HAP-1 (cell line): ENCODE measurements around the gene ZNF397.

Source experiments
- DNase-seq, 2 experiments: peaks; one replicate each; pipeline ENCODE4 v3.0.0-alpha.2; 2016 to 2020; ENCODE audit warnings: low spot score in 2 of 2
- H3K27me3 ChIP-seq: fragments of 250-450 bp; sonication (Bioruptor Pico); 2 replicates; pipeline ENCODE4 v1.5.1; 2020; ENCODE audit warnings: low read depth, mild to moderate bottlenecking, moderate library complexity
- H3K36me3 ChIP-seq: fragments of 250-450 bp; sonication (Bioruptor Pico); replicated peaks from 2 replicates; pipeline ENCODE4 v1.5.1; 2020; ENCODE audit warnings: mild to moderate bottlenecking
- H3K4me1 ChIP-seq: fragments of 250-450 bp; sonication (Bioruptor Pico); 2 replicates; pipeline ENCODE4 v1.5.1; 2020; ENCODE audit warnings: mild to moderate bottlenecking
- H3K4me3 ChIP-seq: fragments of 250-450 bp; sonication (Bioruptor Pico); 2 replicates; pipeline ENCODE4 v1.5.1; 2020; ENCODE audit warnings: mild to moderate bottlenecking, moderate library complexity
- H3K9me3 ChIP-seq: fragments of 250-450 bp; sonication (Bioruptor Pico); 2 replicates; pipeline ENCODE4 v1.5.1; 2020; ENCODE audit warnings: mild to moderate bottlenecking, moderate library complexity
- in situ Hi-C: fragments of 300-500 bp; cut with MboI; formaldehyde crosslinking; loops from 3 replicates; pipeline ENCODE4 v1.14.3; 2020; ENCODE audit warnings: low sequenced_read_pairs, inconsistent platforms, mixed read lengths

ZNF397 gene

DNA sequence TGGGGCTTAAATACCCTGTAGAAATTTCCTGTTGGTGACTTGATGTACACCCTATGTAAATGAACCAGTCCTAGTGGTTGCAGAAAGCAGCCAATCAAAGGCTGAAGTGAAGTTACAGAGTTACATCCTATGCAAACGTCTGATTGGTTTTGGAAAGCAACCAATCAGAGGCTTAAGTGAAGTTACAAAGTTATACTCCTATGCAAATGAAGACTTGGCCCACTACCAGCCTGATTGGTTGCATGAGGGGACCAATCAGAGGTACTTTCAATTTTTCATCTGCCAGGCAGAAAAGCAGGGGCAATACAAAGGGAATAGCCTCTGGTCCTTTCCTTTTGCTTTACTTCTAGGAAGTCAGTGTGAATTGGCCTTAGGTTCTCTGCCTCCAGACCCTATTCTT lies 13.6 kb upstream of the ZNF397 start:
- Histone ChIP-seq H3K36me3 (no peaks in the 10 kb centered on the region), H3K4me3 (no peak overlapping the region), H3K4me1 (peaks cover 3% of the 10 kb centered on the region; the same call in 1 of the 2 replicates), H3K27me3 (no peaks in the 10 kb centered on the region; the same call in 1 of the 2 replicates), H3K9me3 (no peaks in the 10 kb centered on the region)
- DNase-seq, result no peak
- in situ Hi-C loops, result no loop called here

DNA sequence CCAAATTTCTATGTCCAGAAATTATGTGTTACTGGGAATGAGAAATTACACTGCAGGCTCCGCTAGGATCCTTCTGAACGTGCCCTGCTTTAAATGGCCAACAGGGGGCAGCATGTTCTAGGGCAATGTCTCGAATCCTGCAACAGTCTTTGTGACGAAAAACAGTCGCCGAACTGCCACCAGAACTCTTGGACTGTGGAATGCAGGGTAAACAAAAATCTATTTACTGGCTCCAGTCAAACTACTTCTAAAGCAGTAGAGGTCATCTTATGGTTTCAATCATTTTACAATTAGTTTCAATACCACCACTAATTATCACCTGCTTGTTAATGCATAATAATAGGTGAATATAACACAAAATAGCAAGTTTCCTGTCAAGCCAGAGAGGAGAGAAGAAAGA lies 9.8 kb upstream of the ZNF397 start:
- Histone ChIP-seq H3K36me3 (no peaks in the 10 kb centered on the region), H3K4me1 (peaks cover 3% of the 10 kb centered on the region; the same call in 1 of the 2 replicates), H3K27me3 (peaks cover 6% of the 10 kb centered on the region), H3K4me3 (no peak overlapping the region), H3K9me3 (no peaks in the 10 kb centered on the region)
- peak; percentile 73 to 85 for DNase-seq
- in situ Hi-C loops, result no loop called here

DNA sequence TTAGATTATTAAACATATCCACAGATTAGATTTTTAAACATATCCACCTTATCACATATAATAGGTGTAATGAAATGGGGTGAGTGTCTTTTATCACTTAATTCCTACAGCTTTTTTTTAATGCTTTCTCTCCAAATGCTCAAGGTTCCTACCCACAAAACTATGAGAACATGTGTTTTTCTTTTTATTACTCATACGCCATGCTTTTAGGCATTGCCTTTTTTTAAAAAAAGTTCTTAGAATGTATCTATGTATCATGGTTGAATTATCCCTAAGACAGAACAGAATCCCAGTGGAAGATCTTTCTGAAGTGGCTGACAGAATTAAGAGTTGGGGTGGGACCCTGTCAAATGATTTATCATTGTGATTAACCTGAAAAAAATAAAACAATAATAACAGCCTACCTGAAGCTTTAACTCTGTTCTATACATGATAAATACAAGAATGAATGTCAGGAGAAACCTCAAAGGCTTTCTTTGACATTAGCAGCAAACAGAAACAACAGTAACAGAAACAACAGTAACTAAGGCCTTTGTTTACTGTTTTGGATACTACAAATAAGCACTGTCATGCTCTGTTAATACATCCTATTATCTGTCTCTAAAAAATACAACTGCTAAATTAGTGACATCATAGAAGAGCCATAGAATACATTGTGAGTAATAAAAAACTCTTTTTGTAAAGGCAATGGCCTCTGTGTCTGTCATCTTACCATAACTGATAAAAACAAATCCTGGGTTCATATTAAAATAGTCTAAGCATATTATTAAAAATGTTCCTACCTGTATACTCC lies 4.1 kb upstream of the ZNF397 start:
- no peak for DNase-seq
- Histone ChIP-seq H3K4me3 (no peak overlapping the region), H3K4me1 (0 out of 2 replicates have a peak, but pooled peaks cover 4% of the 10 kb centered on the region), H3K9me3 (no peaks in the 10 kb centered on the region), H3K36me3 (no peaks in the 10 kb centered on the region), H3K27me3 (peaks cover 6% of the 10 kb centered on the region)
- in situ Hi-C loops, result no loop called here

DNA sequence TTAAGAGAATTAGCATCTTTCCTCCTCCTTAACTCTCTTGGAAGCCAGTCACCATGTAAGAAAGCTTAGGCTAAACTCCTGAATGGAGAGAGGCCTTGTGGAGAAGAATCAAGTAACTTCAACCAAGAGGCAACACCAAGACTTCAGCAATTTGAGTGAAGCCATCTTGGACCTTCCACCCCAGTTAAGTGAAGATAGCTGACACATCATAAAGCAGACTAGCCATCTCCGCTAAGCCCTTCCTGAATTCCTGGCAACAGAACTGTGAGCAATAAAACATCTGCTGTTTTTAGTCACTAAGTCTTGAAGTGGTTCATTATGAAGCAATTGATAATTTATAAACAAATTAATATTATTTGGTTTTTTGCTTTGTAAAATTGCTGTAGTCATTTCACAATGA lies 1.5 kb upstream of the ZNF397 start:
- no peak for DNase-seq
- Histone ChIP-seq H3K4me1 (0 out of 2 replicates have a peak, but pooled peaks cover 4% of the 10 kb centered on the region), H3K4me3 (no peak overlapping the region), H3K36me3 (peaks cover 20% of the 10 kb centered on the region), H3K9me3 (no peaks in the 10 kb centered on the region), H3K27me3 (peaks cover 2% of the 10 kb centered on the region)
- in situ Hi-C loops, result no loop called here

DNA sequence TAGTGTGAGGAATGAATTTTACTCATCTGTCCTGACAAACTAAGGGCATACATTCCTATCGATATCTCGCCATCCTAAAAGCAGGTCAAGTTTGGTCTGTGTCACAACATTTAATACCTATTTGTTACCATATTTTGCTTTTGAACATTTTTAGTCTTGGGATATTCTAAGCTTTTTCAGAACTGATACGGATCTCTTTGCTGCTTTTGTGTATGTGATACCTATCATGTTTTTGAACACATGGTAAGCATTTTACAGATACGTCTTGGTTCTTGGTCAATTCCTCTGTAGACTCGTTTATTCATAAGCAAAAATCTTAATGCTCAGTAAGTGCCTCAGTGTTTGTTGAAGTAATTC lies 592 bp downstream of the ZNF397 start:
- Histone ChIP-seq H3K27me3 (no peaks in the 10 kb centered on the region), H3K9me3 (no peaks in the 10 kb centered on the region), H3K4me3 (peak overlapping the region; percentile 67), H3K36me3 (peaks cover 39% of the 10 kb centered on the region), H3K4me1 (0 out of 2 replicates have a peak, but pooled peaks cover 4% of the 10 kb centered on the region)
- in situ Hi-C loops, result no loop called here
- DNase-seq, result no peak

DNA sequence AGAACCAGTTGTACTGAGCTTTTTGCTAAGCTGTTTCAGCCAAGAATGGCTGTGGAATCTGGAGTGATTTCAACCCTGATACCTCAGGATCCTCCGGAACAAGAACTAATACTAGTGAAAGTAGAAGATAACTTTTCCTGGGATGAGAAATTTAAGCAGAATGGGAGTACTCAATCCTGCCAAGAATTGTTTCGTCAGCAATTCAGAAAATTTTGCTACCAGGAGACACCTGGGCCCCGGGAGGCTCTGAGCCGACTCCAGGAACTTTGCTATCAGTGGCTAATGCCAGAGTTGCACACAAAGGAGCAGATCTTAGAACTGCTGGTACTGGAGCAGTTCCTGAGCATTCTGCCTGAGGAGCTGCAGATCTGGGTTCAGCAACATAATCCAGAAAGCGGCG lies 1.6 kb downstream of the ZNF397 start:
- in situ Hi-C loops, result no loop called here
- no peak for DNase-seq
- Histone ChIP-seq H3K4me3 (no peak overlapping the region), H3K27me3 (no peaks in the 10 kb centered on the region), H3K4me1 (0 out of 2 replicates have a peak, but pooled peaks cover 4% of the 10 kb centered on the region), H3K36me3 (peaks cover 48% of the 10 kb centered on the region), H3K9me3 (no peaks in the 10 kb centered on the region)

DNA sequence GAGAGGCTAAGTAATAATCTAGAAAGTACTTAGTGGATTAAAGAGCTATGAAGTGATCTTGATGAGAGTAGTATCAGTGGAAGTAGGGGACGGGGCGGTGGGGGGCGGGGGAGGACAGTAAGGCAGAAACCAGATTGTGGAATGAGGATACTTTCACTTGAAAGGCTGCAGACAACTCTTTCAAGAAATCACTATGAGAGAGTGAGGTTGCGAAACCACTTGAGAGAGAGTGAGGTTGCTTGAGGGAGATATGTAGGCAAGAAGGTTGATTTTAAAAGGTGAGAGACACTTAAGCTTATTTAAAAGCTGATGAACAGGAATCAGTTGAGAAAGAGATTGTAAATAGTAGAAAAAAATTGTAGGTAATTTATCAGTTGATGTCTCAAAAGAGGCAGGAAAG lies 3.8 kb downstream of the ZNF397 start:
- DNase-seq, result no peak
- Histone ChIP-seq H3K36me3 (peaks cover 62% of the 10 kb centered on the region), H3K9me3 (no peaks in the 10 kb centered on the region), H3K4me3 (no peak overlapping the region), H3K27me3 (no peaks in the 10 kb centered on the region), H3K4me1 (0 out of 2 replicates have a peak, but pooled peaks cover 4% of the 10 kb centered on the region)
- in situ Hi-C loops, result no loop called here

DNA sequence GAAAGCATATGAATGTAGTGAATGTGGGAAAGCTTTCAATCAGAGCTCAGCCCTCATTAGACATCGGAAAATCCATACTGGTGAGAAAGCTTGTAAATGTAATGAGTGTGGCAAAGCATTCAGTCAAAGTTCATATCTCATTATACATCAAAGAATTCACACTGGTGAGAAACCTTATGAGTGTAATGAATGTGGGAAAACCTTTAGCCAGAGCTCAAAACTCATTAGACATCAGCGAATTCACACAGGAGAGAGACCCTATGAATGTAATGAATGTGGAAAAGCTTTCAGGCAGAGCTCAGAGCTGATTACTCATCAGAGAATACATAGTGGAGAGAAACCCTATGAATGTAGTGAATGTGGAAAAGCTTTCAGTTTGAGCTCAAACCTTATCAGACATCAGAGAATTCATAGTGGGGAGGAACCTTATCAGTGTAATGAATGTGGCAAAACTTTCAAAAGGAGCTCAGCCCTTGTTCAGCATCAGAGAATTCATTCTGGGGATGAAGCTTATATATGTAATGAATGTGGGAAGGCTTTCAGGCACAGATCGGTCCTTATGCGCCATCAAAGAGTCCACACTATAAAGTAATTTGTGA lies 5.0 kb downstream of the ZNF397 start:
- peaks cover 65% of the 10 kb centered on the region for H3K36me3 ChIP-seq
- no peaks in the 10 kb centered on the region for H3K4me1 ChIP-seq
- no peaks in the 10 kb centered on the region for H3K9me3 ChIP-seq
- no peaks in the 10 kb centered on the region for H3K27me3 ChIP-seq
- H3K4me3 ChIP-seq, result no peak overlapping the region
- in situ Hi-C loops, result no loop called here
- no peak for DNase-seq

DNA sequence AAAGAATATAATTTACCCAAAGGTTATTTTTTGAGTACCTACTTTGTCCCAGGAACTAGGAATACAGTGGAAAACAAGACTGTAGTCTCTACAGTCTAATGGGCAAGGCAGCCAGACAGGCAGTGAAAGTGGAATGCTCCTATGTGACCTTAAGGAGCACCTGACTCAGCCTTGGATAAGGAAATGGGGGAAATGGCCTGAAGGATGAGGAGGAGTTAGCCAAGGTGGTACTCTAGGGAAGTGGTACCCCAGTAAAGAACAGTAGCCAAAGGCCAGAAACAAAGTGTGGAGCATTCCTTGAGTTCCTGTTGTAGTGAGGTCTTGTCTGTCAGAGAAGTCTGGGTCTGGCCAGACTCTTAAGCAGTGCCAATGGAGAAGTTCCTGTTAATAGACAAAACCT lies 6.0 kb downstream of the ZNF397 start:
- H3K4me1 ChIP-seq, result no peaks in the 10 kb centered on the region

DNA sequence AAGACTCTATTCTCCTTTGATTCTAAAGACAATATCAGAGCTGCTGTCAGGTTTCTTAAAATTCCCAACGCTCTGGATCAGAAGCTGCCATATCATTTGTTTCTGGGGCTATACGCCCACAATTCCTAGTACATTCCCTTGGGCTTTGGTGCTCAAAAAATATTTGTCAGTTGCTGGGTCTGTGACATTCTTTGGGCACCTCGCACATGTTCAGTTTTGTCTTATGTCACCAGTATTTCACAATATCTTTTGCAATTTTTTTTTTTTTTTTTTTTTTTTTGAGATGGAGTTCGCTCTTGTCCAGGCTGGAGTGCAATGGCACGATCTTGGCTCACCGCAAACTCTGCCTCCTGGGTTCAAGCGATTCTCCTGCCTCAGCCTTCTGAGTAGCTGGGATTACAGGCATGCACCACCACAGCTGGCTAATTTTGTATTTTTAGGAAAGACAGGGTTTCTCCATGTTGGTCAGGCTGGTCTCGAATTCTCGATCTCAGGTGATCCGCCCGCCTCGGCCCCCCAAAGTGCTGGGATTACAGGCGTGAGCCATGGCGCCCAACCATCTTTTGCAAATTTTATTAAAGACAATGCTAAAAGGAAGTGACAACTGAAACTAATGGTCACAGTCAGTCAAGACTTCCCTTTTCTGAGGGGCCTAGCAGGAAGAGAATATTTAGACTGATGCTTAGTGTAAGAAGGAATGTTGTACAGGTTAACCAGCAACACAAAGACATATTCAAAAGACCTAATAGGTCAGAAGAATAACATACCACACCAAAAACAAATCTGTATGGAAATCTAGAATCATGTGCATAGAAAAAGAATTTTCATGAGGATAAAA lies 6.8 kb downstream of the ZNF397 start:
- Histone ChIP-seq H3K4me3 (no peak overlapping the region), H3K4me1 (no peaks in the 10 kb centered on the region), H3K36me3 (peaks cover 62% of the 10 kb centered on the region), H3K9me3 (no peaks in the 10 kb centered on the region; the same call in 1 of the 2 replicates), H3K27me3 (no peaks in the 10 kb centered on the region)
- in situ Hi-C loops, result no loop called here
- no peak for DNase-seq

More for the DNA sequence above, 6.0 kb downstream of the ZNF397 start:
- Histone ChIP-seq H3K9me3 (no peaks in the 10 kb centered on the region), H3K27me3 (no peaks in the 10 kb centered on the region), H3K4me3 (no peak overlapping the region), H3K36me3 (peaks cover 65% of the 10 kb centered on the region)
- DNase-seq, result no peak
- in situ Hi-C loops, result no loop called here

DNA sequence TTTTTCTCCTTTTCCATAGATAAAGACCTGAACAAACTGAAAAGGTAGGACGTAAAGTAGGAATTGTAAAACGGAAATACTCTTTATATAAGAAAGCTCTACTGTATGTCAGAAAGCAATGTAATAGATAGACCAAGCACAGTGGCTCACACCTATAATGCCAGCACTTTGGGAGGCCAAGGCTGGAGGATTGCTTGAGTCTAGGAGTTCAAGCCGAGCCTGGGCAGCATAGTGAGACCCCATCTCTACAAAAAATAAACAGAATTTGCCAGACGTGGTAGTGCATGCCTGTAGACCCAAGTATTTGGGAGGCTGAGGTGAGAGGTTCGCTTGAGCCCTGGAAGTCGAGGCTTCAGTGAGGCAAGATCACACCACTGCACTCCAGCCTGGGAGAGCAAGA lies 7.6 kb downstream of the ZNF397 start:
- Histone ChIP-seq H3K9me3 (no peaks in the 10 kb centered on the region; the same call in 1 of the 2 replicates), H3K36me3 (peaks cover 54% of the 10 kb centered on the region)
- in situ Hi-C loops, result no loop called here

DNA sequence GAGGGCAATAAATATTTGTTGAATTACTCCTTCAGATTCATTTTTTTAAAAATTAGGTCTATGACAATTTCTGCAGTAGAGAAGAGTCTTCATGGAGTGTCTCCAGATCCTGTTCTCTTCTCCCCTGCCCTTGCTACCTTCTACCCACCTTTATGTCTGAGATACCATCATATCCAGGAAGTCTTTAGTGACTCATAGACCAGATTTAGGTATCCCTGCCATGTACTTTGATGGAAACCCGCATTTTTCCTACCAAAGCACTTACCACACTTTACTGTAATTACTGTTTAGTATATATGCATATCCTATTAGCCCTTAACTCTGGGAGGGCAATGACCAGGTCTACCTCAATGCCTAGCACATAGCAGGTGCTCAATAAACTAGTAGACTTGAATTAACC lies 11.6 kb downstream of the ZNF397 start:
- no peaks in the 10 kb centered on the region for H3K4me1 ChIP-seq
- no peak for DNase-seq
- H3K36me3 ChIP-seq, result peaks cover 17% of the 10 kb centered on the region
- no peak overlapping the region for H3K4me3 ChIP-seq
- no peaks in the 10 kb centered on the region; the same call in 1 of the 2 replicates for H3K9me3 ChIP-seq
- H3K27me3 ChIP-seq, result no peaks in the 10 kb centered on the region
- in situ Hi-C loops, result no loop called here

More for the DNA sequence above, 7.6 kb downstream of the ZNF397 start:
- DNase-seq, result no peak
- H3K4me1 ChIP-seq, result no peaks in the 10 kb centered on the region
- no peaks in the 10 kb centered on the region for H3K27me3 ChIP-seq
- H3K4me3 ChIP-seq, result no peak overlapping the region

DNA sequence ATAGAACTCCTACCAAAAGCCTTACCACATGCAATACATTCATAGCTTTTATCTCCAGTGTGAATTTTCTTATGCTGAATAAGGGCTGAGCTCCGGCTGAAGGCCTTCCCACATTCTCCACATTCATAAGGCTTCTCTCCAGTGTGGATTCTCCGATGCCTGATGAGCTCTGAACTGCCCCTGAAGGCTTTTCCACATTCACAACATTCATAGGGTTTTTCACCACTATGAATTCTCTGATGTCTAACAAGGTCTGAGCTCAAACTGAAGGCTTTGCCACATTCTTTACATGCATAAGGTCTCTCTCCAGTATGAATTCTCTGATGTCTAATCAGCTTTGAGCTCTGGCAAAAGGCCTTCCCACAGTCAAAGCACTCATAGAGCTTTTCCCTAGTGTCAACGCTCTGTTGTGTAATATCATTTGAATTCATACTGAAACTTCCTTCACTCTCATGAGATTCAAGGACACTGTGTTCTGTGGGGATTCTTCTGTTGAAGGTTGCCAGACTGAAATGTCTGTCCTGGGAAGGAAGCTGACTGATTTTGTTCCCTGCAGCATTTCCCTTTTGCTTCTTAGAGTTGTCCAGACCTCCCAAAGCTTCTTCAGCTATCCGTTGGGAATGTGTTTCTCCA lies 12.9 kb downstream of the ZNF397 start:
- Histone ChIP-seq H3K27me3 (no peaks in the 10 kb centered on the region), H3K36me3 (peaks cover 5% of the 10 kb centered on the region), H3K9me3 (no peaks in the 10 kb centered on the region; the same call in 1 of the 2 replicates), H3K4me1 (no peaks in the 10 kb centered on the region), H3K4me3 (no peak overlapping the region)
- DNase-seq, result no peak
- in situ Hi-C loops, result no loop called here
